ENCODE results near the gene TSPEAR.
"Not testable (repeated sequence)": the region's sequence is repeated elsewhere in the genome, so short reads cannot be mapped to it uniquely, and the experiment has no call there.

Gene TSPEAR

GRCh38 chr21:44603109-44603875 is 108.1 kb downstream of the TSPEAR start:
- no peak overlapping the region for H3K4me3 ChIP-seq (replicated peaks; ENCODE audit: low read depth, low read length)
- no peak for TF ChIP-seq CTCF (IDR thresholded peaks at IDR 0.05; ENCODE audit: low read depth, low read length, missing control alignments)
- no peak for DNase-seq (ENCODE audit: extremely low read depth, low read depth)

DNA sequence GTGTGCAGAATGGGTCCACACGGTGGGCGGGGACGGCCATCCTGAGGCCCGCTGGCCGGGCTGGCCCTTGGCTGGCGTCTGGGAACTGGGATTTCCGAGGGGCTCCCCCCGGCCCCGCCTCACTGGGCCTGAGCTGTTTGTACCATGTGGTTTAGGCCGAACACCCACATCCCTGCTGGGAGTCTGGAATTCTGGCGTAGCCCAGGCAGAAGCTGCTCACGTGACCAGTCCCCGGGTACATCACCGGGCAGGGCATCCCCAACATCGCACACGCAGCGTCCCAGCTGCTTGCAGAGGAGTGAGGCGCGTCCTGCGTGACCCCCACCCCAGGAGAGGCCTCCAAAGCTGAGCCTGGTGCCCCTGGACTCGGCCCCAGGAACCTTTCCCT is 108.9 kb downstream of the TSPEAR start:
- no peak for DNase-seq (ENCODE audit: extremely low read depth, low read depth)
- TF ChIP-seq CTCF (IDR thresholded peaks at IDR 0.05; ENCODE audit: low read depth, low read length, missing control alignments), result no peak
- no peak overlapping the region for H3K4me3 ChIP-seq (replicated peaks; ENCODE audit: low read depth, low read length)

DNA sequence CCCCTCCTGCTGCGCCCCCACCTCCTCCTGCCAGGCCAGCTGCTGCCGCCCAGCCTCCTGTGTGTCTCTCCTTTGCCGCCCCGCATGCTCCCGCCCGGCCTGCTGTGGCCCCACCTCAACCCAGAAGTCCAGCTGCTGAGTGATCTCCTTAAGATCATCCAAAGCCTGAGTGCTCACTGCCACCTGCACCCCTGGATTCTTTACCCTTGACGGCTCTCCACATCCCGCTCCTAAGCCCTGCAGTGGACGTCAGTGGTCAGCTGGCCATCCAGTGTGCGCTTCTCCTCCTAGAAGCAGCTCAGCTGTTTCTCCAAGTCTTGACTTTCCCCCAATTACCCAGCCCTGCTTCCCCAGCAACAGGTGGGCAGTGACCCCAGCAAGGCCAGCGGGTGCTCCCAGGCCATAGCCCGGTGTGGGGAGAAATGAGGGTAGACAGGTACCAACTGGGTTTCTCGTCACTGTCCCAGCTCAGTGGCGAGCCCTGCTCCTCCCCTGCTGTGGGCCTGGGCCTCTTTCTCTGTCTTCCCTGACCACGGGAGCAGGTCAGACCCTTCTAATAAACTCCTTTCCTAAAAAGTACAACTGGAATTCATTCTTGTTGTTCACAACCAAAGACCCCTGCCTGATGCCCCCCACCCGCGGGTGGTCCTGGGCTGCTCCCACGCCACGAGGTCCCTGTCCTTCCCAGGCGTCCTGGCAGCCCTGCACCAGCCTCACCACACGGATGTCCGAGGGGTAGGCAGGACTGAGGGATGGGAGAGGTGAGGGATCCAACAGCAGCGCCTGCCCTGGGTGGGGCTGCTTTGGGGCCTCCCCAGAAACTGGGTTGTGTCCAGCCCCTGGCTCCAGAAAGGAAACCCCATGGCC is 109.5 kb downstream of the TSPEAR start:
- TF ChIP-seq CTCF (IDR thresholded peaks at IDR 0.05; ENCODE audit: low read depth, low read length, missing control alignments), result no peak
- no peak overlapping the region for H3K4me3 ChIP-seq (replicated peaks; ENCODE audit: low read depth, low read length)
- DNase-seq (ENCODE audit: extremely low read depth, low read depth), result no peak

DNA sequence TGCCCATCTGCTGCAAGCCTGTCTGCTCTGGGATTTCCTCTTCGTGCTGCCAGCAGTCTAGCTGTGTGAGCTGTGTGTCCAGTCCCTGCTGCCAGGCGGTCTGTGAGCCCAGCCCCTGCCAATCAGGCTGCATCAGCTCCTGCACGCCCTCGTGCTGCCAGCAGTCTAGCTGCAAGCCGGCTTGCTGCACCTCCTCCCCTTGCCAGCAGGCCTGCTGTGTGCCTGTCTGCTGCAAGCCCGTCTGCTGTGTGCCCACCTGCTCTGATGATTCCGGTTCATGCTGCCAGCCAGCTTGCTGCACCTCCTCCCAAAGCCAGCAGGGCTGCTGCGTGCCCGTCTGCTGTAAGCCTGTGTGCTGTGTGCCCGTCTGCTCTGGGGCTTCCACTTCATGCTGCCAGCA is 110.3 kb downstream of the TSPEAR start:
- not testable (repeated sequence) for H3K4me3 ChIP-seq (replicated peaks; ENCODE audit: low read depth, low read length); DNase-seq (ENCODE audit: extremely low read depth, low read depth)

- not testable (repeated sequence) for DNase-seq (ENCODE audit: extremely low read depth, low read depth); H3K4me3 ChIP-seq (replicated peaks; ENCODE audit: low read depth, low read length)
Observed at GRCh38 chr21:44600118-44600978, 111.0 kb downstream of the TSPEAR start, which contains the start of gene KRTAP10-7. TSS of gene KRTAP10-7 (plus strand) at chr21:44600597. CDS start at chr21:44600622, 25 bp downstream.

GRCh38 chr21:44599264-44600029 is 111.9 kb downstream of the TSPEAR start:
- TF ChIP-seq CTCF (IDR thresholded peaks at IDR 0.05; ENCODE audit: low read depth, low read length, missing control alignments), result no peak
- H3K4me3 ChIP-seq (replicated peaks; ENCODE audit: low read depth, low read length), result no peak overlapping the region
- DNase-seq (ENCODE audit: extremely low read depth, low read depth), result no peak

GRCh38 chr21:44598061-44598460 is 113.3 kb downstream of the TSPEAR start:
- no peak for DNase-seq (ENCODE audit: extremely low read depth, low read depth)
- no peak for TF ChIP-seq CTCF (IDR thresholded peaks at IDR 0.05; ENCODE audit: low read depth, low read length, missing control alignments)
- H3K4me3 ChIP-seq (replicated peaks; ENCODE audit: low read depth, low read length), result no peak overlapping the region
